ENCODE data around the gene ZAP70. TPM values are rescaled to one million over a fixed set of nuclear protein-coding genes. Genes with fewer than 3 reads are reported as not detected.

Gene ZAP70
- total RNA-seq, 1 experiment from 2014 or later, result 0.54 TPM

- H3K4me3 ChIP-seq (ENCODE audit: low read depth in 2 of 2, low read length in 2 of 2), result no peak overlapping the region
- intact Hi-C loops (cut with micrococcal nuclease; ENCODE audit: unreplicated experiment), result no loop called here
- no peaks in the 10 kb centered on the region for H3K36me3 ChIP-seq (ENCODE audit: control insufficient read depth, insufficient read depth, low read length)
- H3K27me3 ChIP-seq (ENCODE audit: control insufficient read depth, insufficient read depth, low read length), result no peaks in the 10 kb centered on the region
- POLR2A ChIA-PET, result no interaction called here
- H3K9me3 ChIP-seq (ENCODE audit: control insufficient read depth, insufficient read depth, low read depth, low read length), result peaks cover 4% of the 10 kb centered on the region; the same call in 1 of the 2 replicates
- no peak for DNase-seq (ENCODE audit: low read depth, low spot score)
- H3K27ac ChIP-seq (ENCODE audit: low read length), result no peak overlapping the region
- H3K4me1 ChIP-seq (ENCODE audit: control insufficient read depth, insufficient read depth, low read length), result no peaks in the 10 kb centered on the region
- no TSS peak for BruUV-seq (replicated peaks)
- CTCF ChIA-PET, result no interaction called here
- TF ChIP-seq REST (IDR thresholded peaks at IDR 0.05; ENCODE audit: insufficient read depth in 1 of 2, low read depth in 2 of 2, low read length in 1 of 2) (no peak), TCF7L2 (IDR thresholded peaks at IDR 0.05; ENCODE audit: low read depth, low read length) (no peak), POLR2AphosphoS5 (IDR thresholded peaks at IDR 0.05; ENCODE audit: low read depth, low read length) (no peak), CTCF (IDR thresholded peaks at IDR 0.05) (no peak), SIN3A (IDR thresholded peaks at IDR 0.05; ENCODE audit: borderline replicate concordance, insufficient read depth, low read depth, low read length) (no peak)
- in situ Hi-C loops (cut with HindIII; ENCODE audit: low pct_unique_long_range_greater_than_20kb, low sequenced_read_pairs), result no loop called here
- ATAC-seq, result no peak
Observed at GRCh38 chr2:97727296-97727695, 13.9 kb downstream of the ZAP70 start.

GRCh38 chr2:97728091-97728731, 14.8 kb downstream of the ZAP70 start:
- in situ Hi-C loops (cut with HindIII; ENCODE audit: low pct_unique_long_range_greater_than_20kb, low sequenced_read_pairs) (no loop called here), intact Hi-C loops (cut with micrococcal nuclease; ENCODE audit: unreplicated experiment) (no loop called here)
- DNase-seq (ENCODE audit: low read depth, low spot score) (no peak), ATAC-seq (peak; percentile 52; the same call in 1 of the 2 replicates)
- peaks cover 4% of the 10 kb centered on the region; the same call in 1 of the 2 replicates for H3K9me3 ChIP-seq (ENCODE audit: control insufficient read depth, insufficient read depth, low read depth, low read length)
- ChIA-PET CTCF (no interaction called here), POLR2A (no interaction called here)
- H3K27ac ChIP-seq (ENCODE audit: low read length), result no peak overlapping the region
- TF ChIP-seq REST (IDR thresholded peaks at IDR 0.05; ENCODE audit: insufficient read depth in 1 of 2, low read depth in 2 of 2, low read length in 1 of 2), result no peak
- H3K27me3 ChIP-seq (ENCODE audit: control insufficient read depth, insufficient read depth, low read length), result no peaks in the 10 kb centered on the region
- no TSS peak for BruUV-seq (replicated peaks)
- no peak overlapping the region for H3K4me3 ChIP-seq (ENCODE audit: low read depth in 2 of 2, low read length in 2 of 2)
- no peaks in the 10 kb centered on the region for H3K4me1 ChIP-seq (ENCODE audit: control insufficient read depth, insufficient read depth, low read length)
- no peaks in the 10 kb centered on the region for H3K36me3 ChIP-seq (ENCODE audit: control insufficient read depth, insufficient read depth, low read length)
